ENCODE results near the gene BPIFA3.

- no peak for TF ChIP-seq CTCF (IDR thresholded peaks at IDR 0.05)
- TF ChIP-seq POLR2A (IDR thresholded peaks at IDR 0.05), result no peak
These were observed 18.5 kb downstream of the BPIFA3 start, which contains the start of gene BPIFA1 for GRCh38 chr20:33235696-33236095.

Data from prostate gland (tissue), 2 donors.